Testis (tissue), 2 donors: ENCODE results near the gene ODR4.

Source experiments
- POLR2A ChIP-seq: fragments of 450-650 bp; IDR thresholded peaks from one replicate; pipeline ENCODE4 v1.6.1; 2017; ENCODE audit warnings: antibody characterized with exemption, mild to moderate bottlenecking, moderate library complexity
- TF ChIP-seq, protein P1 (sequence below), 3 experiments: fragments of 450-650 bp in 2 of 3; fragments of 200-600 bp in 1 of 3; sonication (generic) in 1 of 3; IDR thresholded peaks; one replicate each; pipeline ENCODE4 v1.5.1; 2016 to 2019; ENCODE audit warnings: antibody characterized with exemption in 3 of 3, mild to moderate bottlenecking in 2 of 3, moderate library complexity in 1 of 3

DNA sequence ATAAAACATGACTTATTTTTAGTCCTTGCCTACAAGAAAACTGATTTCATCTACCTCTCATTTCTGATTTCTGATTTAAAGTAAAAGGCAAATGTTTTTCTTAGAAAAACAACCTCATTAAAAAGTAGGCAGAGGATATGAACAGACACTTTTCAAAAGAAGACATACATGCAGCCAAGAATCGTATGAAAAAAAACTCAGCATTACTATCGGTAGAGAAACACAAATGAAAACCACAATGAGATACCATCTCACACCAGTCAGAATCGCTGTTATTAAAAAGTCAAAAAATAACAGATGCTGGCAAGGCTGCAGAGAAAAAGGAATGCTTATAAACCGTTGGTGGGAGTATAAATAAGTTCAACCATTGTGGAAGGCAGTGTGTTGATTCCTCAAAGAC is 16.2 kb downstream of the ODR4 start:
- TF ChIP-seq, protein P1, sequence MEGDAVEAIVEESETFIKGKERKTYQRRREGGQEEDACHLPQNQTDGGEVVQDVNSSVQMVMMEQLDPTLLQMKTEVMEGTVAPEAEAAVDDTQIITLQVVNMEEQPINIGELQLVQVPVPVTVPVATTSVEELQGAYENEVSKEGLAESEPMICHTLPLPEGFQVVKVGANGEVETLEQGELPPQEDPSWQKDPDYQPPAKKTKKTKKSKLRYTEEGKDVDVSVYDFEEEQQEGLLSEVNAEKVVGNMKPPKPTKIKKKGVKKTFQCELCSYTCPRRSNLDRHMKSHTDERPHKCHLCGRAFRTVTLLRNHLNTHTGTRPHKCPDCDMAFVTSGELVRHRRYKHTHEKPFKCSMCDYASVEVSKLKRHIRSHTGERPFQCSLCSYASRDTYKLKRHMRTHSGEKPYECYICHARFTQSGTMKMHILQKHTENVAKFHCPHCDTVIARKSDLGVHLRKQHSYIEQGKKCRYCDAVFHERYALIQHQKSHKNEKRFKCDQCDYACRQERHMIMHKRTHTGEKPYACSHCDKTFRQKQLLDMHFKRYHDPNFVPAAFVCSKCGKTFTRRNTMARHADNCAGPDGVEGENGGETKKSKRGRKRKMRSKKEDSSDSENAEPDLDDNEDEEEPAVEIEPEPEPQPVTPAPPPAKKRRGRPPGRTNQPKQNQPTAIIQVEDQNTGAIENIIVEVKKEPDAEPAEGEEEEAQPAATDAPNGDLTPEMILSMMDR (IDR thresholded peaks at IDR 0.05) = no peak
- no peak for TF ChIP-seq POLR2A
